Stomach (tissue), 4 donors: ENCODE measurements around the gene ACTL8.

Experiments
- POLR2A ChIP-seq, 4 donors: fragments of 450-650 bp; IDR thresholded peaks; one replicate each; pipeline ENCODE4 v1.6.1; 2016; ENCODE audit warnings: antibody characterized with exemption in 4 of 4, control low read depth in 2 of 4, mild to moderate bottlenecking in 1 of 4, moderate library complexity in 1 of 4
- POLR2AphosphoS5 ChIP-seq, 3 donors: sonication (generic); formaldehyde crosslinking; IDR thresholded peaks; one replicate each; pipeline ENCODE4 v1.6.1; 2016; ENCODE audit warnings: antibody characterized with exemption in 3 of 3
- TF ChIP-seq, protein P1 (sequence below), 7 experiments: fragments of 450-650 bp in 4 of 7; fragments of 200-600 bp in 3 of 7; sonication (generic) in 3 of 7; IDR thresholded peaks; one replicate each; pipeline ENCODE4 v1.5.1; 2016 to 2019; ENCODE audit warnings: antibody characterized with exemption in 7 of 7, control low read depth in 2 of 7, mild to moderate bottlenecking in 1 of 7

DNA sequence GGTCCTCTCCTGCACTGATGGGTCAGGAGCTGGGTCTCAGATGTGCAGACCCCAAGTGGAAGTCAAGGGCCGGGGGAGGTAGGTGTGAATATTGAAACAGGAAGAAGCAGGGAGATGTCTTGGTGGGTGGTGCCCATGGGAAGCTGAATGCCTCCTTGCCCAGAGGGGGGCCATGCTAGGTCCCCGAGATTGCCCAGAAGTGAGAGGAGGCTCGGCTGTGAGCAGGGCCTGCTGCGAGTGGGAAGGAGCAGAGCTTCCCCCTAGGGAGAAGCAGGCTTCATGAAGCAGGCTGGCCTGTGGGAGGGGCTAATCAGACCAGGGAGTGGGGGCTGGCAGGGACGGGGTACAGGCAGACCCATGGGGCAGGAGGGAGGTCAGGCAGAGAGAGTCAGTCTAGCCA is 87.6 kb downstream of the ACTL8 start:
- TF ChIP-seq, protein P1, sequence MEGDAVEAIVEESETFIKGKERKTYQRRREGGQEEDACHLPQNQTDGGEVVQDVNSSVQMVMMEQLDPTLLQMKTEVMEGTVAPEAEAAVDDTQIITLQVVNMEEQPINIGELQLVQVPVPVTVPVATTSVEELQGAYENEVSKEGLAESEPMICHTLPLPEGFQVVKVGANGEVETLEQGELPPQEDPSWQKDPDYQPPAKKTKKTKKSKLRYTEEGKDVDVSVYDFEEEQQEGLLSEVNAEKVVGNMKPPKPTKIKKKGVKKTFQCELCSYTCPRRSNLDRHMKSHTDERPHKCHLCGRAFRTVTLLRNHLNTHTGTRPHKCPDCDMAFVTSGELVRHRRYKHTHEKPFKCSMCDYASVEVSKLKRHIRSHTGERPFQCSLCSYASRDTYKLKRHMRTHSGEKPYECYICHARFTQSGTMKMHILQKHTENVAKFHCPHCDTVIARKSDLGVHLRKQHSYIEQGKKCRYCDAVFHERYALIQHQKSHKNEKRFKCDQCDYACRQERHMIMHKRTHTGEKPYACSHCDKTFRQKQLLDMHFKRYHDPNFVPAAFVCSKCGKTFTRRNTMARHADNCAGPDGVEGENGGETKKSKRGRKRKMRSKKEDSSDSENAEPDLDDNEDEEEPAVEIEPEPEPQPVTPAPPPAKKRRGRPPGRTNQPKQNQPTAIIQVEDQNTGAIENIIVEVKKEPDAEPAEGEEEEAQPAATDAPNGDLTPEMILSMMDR (IDR thresholded peaks at IDR 0.05), result no peak
- TF ChIP-seq POLR2AphosphoS5 (IDR thresholded peaks at IDR 0.05) (no peak), POLR2A (IDR thresholded peaks at IDR 0.05) (no peak)
